Right renal cortex interstitium (tissue), 3 donors: ENCODE results near the gene SMIM13. TPM values are rescaled to one million over a fixed set of nuclear protein-coding genes. Genes with fewer than 3 reads are reported as not detected.

Experiments used
- DNase-seq, 3 donors: peaks; one replicate each; pipeline ENCODE4 v3.0.0-alpha.2; 2013; ENCODE audit warnings: low read depth in 3 of 3, low spot score in 2 of 3
- polyA plus RNA-seq, 3 donors: library from polyadenylated mRNA; unstranded; fragments of 120-200 nt; gene quantifications; one replicate each; pipeline ENCODE4 v1.2.1, GENCODE V29; 2013; ENCODE audit not compliant: insufficient read length in 3 of 3

Gene SMIM13
- polyA plus RNA-seq, result 10 to 100 TPM; 19.0 to 19.8 (median 19.5) TPM

DNA sequence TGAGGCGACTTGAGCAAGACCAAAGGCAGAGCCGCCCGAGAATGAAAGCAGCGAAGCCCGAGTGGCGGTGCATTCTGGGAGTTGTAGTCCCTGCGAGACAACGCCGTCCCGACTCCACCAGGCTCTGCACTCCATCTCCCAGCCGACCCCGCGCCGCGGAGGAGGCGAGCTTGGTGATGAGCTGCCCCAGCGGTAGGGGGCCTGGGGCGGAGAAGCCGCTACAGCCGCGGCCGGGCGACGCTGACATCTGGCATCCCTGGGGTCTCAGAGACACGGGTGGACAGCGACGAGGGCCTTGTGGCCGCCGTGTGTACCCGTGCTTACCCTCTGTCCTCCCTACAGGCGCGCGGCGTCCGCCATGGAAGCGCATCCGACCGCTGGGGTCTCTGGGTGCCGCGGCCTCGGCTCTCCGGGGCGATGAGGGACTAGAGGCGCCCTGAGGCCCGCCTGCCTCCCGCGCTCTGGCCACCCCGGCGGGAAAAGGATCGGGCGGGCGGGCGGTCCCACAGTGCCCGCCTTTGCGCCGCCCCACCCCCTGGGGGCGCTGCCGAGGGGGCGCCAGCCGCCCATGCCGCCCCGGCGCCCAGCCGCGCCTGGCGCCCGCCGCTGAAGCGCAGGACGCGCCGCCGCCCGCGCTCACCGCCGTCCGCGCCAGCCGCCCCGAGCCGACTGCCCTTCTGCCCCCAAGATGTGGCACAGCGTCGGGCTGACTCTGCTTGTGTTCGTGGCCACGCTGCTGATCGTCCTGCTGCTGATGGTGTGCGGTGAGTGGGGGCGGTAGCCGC, at the start of gene SMIM13:
TSS of gene SMIM13 (plus strand) at position 209 of the 785 bp plus-strand sequence. CDS start at position 689, 480 bp downstream.
- DNase-seq, result peak; percentile 92 to 98 (median 94)

DNA sequence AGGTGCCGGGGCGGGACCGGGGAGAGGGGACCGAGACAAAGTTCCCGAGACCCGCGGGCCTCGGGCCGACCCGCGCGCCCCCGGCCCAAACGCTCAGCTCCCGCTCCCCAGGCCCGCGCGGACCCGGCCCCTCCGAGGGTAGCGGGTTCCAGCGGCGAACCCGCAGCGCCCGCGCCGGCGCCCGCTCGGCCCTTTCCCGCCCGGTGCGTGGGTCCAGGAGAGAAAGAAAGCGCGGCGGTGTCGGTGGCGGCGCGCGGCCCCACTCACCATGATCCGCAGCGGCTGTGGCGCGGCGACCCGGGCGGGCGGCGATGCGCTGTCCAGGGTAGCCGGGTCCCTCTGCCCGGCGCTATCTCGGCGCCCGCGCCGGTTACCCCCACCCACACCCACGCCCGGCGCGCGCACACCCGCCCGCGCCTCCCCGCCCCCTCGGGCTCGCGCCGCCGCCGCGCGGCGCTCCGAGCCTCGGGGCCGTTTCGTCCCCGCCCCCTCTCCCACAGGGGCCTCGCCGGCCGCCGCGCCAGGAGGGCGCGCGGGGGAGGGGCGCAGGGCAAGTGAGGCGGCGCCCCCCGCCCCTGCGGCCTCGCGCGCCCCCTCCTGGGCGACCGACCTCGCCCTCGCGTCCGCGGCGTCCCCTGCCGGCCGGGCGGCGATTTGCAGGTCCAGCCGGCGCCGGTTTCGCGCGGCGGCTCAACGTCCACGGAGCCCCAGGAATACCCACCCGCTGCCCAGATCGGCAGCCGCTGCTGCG, 49.5 kb upstream of the SMIM13 start, which contains the start of gene ELOVL2:
TSS of gene ELOVL2 (minus strand) at position 345 of the 751 bp plus-strand sequence. CDS start at position 270, 75 bp downstream.
- peak in 1 of 3 donors; percentile 33 for DNase-seq

DNA sequence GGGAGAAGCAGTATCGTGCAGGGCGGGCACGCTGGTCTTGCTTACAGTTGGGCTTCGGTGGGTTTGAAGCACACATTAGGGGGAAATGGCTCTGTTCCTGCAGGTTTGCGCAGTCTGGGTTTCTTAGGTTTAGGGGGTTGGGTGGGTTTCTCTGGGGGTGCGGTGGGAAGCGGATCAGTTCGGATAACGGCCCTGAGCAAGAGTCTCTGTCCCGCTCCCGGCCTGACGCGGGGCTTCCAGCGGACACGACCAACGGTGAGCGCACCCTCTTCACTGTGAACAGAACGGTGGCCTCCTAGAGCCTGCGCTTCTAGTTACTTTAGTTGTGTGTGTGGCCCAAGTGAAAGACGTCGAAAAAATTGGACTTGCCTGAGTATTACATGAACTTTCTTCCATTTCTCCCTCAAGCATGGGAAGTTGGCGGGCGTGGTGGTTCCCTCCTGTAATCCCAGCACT, 48.9 kb upstream of the SMIM13 start:
- DNase-seq, result no peak

DNA sequence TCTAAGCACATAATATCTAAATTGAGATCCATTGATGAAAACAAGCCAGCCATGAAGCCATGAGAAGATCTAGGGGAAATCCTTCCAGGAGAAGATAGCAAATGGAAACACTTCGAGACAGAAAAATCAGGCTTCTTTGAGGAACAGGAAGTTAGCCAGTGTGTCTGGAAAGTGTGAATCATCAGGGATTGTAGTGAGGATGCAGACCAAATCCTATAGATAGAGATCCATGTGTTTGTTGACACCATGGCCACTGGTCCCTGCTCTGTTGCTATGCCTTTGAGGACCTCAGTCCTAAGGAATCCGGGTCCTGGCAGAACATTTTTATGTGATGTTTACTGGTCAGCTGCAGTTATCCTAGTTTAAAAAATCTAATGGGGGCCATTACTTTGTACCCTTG, 42.9 kb upstream of the SMIM13 start:
- no peak for DNase-seq

DNA sequence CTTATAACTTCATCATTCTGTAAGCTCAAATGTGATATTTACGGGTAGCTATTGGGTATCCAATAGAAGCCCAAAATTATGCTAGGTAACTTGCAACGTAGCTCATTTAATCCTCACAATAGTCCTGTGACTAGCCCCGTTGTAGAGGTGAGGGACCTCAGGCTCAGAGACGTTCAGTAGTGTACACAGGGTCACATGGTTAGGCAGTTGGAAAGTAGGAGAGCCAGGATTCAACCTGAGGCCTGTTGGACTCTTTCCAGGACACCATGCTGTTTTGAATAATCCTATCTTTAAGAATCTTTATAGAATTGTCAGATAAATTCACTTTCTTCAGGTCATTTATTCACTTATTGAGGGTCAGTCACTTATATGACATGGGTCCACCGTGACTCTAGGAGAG, 40.3 kb upstream of the SMIM13 start:
- DNase-seq, result no peak

DNA sequence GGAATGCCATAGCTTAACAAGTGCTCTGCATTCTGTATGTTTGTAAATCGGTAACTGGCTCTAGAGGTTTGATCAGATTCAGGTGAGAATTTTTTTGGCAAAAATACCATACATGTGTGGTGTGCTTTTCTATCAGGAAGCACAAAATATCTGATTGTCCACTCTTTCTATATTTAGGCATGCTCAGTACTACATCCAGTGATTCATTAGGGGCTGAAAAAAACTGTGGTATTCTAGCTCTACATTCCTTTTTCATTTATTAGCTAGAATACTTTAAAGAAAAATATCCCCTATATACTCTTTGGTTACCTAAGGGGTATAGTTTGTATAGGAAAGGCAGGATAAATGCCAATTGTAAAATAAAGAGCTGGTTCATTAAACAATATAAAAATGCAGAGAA, 38.9 kb upstream of the SMIM13 start:
- no peak for DNase-seq

DNA sequence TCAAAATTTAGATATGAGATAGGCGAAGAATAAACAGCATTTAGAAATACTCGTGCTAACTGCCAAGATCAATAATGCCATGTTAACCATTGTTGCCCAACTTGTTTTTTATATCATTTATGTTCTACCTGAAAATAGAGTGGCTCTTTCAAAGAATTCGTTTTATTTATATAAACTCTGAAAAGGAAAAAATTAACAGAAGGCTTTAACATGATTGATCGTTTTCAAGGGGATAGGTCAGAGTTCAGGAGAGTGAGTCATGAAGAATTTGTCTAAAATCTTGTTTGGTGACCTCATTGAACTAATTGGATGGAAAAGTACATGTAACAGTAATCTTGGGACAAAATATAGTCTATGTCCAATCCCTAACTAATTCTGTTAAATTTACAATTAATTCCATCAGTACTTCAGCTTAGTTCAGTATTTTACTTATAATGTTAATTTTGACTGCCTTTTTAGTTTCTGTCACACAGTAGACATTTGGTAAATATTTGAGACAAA, 38.5 kb upstream of the SMIM13 start:
- no peak for DNase-seq

DNA sequence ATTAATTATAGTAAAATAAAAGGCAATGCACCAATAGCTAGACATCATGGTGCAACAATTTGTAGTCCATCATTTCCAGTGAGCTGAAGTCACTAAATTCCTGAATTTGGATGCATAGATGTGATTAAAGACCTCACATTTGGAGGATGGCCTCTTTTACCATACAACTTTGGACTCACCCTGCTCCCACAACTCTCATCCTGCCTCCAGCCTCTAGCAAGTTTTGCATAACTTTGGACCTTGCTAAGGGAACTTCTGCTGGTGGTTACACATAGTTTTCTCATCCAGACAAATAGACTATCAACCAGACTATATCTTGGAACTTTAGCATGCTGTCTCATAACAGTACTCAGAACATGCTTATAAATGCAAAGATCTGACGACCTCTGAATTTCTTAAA, 36.8 kb upstream of the SMIM13 start:
- no peak for DNase-seq

DNA sequence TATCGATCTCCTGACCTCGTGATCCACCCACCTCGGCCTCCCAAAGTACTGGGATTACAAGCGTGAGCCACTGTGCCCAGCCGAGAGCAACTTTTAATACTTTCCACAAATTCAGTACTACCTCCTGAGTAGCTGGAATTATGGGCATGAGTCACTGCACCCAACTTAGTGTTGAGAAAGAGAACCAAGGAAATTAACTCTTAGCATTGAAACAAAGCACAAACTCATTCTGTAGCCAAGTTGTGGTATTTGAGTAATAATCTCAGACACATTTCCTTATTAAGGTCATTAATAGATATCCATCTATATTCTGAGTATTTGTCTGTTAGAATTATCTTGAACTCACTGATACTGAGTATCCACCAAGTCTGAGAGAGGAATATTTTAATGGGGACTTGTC, 35.2 kb upstream of the SMIM13 start:
- DNase-seq, result no peak

DNA sequence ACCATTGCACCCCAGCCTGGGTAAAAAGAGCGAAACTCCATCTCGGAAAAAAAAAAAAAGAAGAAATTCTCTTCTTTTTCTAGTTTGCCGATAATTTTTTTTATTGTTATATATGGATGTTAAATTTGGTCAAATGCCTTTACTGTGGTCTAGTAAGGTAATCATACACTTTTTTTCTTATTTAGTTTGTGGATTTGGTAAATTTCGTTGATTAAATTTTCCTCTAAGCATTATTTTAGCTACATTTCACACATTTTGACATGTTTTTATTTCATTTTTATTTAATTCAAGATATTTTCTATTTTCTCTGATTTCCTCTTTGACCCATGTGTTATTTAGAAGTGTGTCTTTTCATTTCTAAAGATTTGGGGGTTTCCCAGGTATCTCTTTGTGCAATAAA, 31.6 kb upstream of the SMIM13 start:
- no peak for DNase-seq

DNA sequence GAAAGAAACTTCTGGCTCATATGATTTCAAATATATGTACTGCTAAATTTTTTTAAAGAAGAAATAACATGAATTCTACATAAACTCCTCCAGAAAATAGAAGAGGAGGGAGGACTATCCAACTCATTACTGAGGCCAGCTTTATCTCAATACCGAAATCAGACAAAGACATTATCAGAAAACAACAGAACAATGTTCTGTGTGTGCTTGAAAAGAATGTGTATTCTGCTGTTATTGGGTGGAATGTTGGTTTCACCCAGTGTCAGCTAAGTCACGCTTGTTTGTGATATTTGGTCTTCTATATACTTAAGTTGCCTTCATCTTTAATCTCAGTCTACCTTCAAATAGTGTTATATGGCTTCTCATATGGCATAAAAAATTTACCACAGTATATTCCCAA, 30.9 kb upstream of the SMIM13 start:
- DNase-seq, result no peak

DNA sequence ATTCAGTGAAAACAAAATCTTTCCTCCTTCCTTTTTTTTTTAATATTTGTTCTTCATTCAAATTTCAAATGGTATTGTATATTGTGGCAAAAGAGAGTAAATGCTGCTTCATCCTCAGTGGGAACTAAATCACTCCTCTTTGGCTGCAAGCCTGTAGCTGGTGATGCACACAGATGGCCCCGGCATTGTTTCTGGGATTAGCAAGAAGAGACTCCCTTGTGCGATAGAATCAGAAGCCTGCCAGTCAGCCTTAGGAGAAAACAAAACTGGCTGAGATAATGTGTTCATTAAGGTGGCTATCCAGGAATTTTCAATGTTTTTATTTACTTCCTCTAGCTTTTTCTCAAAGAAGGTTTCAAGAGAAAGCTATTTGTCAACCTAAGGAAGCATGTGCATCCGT, 28.8 kb upstream of the SMIM13 start:
- no peak for DNase-seq

DNA sequence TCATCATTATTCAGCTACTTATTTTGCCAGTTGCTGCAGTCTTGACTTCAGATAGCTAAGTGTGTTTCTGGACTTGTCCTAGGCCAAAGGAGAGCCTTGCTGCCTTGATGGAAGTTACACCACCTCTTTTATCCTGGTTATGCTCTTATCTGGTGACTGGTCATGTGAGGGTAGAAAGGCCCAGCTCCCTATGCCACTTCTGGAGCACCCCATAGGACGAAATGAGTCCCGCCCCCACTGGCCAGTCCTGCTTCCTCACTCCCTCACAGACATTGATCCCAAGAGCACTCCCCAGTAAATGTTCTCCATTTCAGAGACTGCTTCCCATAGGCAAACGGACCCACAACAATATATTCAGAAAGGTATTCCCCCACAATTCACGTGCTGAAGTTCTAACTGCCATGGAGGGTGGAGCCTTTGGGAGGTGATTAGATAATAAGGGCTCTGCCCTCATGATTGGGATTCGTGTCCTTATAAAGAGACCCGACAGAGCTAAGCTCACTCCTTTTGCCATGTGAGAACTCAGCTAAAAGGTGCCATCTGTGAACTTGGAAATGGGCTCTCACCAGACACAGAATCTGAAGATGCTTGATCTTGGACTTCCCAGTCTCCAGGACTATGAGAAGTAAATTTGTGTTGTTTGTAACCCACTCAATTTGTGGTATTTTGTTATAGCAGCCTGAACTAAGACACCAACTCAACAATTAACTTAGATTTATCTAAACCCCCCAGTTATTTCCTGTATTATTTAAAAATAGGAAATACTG, 28.0 kb upstream of the SMIM13 start:
- no peak for DNase-seq

DNA sequence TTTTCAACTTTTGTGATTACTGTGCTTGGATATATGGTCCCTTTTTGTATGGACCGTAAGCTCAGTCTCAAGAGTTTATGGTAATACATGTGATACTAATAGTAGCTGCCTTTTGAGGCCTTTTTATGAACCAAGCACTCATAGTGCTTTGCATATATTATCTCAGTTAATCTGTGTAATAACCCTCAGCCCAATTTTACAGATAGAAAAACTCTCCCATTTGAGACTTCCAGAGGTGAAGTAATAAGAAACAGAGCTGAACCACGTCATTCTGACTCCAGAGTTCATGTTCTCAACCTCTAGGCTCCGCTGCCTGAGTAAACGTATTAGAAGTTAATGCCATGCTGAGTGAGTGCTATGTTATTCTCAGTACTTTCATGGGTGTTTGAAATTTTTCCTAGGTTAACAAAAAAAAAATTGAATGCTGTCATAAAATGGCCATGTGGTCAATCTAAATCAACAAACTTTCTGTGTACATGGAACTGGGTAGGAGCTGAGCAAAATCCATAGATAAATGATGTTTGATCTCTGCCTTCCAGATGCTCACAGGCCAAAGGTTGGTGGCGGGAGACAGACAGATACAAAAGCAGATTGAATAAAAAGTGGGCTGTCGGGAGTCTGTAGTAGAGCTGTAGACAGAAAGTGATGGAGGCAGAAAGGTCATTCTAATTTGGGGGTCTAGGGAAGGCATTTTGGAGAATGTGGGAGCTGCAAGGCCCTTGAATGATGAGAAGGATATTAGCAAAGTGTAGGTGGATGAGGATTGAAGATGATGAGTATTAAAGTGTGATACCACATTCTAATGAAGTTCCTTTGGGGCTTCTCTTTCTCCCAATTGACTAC, 26.9 kb upstream of the SMIM13 start:
- no peak for DNase-seq

DNA sequence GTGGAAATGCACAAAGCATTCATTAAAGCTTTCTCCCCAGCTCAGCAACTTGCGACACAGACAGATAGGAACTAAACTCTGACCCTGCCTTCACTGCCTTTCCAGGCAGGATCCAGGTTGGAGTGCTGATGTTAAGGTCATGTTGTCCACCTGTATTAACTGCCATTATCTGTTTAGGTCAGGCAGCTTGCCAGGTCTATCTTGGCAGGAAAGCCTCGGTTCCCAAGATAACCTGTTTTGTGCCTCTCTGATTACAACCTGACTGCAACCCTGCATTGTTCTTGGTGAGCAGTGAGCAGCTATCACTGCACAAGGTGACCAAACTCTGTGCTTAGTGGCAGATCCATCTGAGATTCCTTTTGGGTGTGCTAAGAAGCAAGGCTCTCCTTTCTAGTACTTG, 26.3 kb upstream of the SMIM13 start:
- no peak for DNase-seq

DNA sequence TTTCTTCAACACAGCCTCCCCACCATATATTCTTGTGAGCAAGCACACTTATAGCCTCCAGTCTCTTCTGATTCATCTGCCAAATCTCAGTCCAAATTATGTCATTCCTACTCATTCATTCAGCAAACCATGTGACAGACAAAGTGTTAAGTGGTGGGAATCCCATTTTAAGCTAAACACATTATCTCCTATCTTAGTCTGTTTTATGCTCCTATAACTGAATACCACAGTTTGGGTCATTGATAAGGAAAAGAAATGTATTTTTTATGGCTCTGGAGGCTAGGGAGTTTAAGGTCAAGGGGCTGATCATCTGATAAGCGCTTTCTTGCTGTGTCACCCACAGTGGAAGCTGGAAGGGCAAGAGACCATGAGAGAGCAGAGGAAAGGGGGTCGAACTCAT, 23.9 kb upstream of the SMIM13 start:
- DNase-seq, result no peak

DNA sequence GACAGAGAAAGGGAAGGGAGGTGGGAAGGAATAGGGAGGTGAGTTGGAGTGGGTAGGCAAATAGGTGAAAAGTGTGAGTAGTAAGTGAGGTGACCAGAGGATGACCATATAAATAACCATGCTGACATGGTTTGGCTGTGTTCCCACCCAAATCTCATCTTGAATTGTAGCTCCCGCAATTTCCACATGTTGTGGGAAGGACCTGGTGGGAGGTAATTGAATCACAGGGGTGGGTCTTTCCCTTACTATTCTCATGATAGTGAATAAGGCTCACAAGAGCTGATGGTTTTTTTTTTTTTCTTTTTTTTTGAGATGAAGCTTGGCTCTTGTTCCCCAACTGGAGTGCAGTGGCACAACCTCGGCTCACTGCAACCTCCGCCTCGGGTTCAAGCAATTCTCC, 21.5 kb upstream of the SMIM13 start:
- DNase-seq, result no peak

DNA sequence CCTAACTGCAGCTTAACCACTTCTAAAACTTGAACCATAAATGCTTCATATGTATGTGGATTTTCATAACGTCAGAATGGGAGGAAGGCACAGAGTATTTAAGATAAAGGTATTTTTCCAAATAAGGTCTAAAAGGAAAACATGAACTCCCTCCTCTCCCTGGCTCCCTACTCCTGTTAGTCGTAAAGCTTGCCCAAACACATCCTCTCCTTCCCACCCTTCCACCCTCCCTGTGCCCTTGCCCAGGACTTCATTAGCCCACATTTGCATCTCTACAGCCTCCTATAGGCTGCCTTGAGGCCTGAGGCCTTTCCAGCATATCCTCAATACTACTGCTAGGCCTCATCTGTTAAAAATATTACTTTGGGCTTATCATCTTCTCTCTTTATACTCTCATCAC, 17.1 kb upstream of the SMIM13 start:
- DNase-seq, result no peak

DNA sequence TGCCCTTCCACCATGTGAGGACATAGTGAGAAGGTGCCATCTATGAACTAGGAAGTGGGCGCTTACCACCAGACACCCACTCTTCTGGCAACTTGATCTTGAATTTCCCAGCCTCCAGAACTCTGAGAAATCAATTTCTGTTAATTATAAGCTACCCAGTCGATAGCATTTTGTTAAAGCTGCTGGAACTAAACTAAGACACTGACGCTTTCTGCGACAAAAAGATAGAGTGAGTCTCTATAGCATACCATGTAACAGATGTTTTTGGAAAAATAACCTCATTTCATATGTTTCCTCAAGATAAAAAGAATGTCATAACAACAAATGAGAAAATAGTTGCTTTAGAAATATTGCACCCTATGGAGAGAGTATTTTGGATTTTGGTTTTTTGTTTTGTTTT, 15.4 kb upstream of the SMIM13 start:
- DNase-seq, result no peak

DNA sequence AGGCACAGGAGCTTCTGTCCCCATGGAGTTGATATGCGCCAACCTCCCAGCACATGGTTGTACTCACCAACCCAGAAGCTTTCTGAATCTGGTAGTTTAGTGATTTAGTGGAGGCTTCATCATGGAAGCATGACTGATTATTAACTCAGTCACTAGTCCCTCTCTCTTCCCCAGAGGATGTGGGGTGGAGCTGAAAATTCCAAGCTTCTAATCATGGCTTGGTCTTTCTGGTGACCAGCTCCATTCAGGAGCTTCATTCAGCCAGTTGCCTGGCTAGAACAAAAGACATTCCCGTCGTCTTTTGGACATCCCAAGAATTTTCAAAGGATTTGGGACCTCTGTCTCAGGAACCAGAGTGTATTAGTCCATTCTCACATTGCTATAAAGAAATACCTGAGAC, 13.3 kb upstream of the SMIM13 start:
- no peak for DNase-seq
